DMS153 (cell line): ENCODE measurements around the gene GAST.
A peak's percentile ranks its signal among the peaks of the same experiment; 100 is the strongest.
"Not testable (repeated sequence)": the region's sequence is repeated elsewhere in the genome, so short reads cannot be mapped to it uniquely, and the experiment has no call there.

Experiments
- DNase-seq: peaks from one replicate; lab custom pipeline; 2025; lab: John Stamatoyannopoulos, UW

GAST gene, protein sequence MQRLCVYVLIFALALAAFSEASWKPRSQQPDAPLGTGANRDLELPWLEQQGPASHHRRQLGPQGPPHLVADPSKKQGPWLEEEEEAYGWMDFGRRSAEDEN

GRCh38 chr17:41711669-41712400 is at the start of gene GAST:
Gene GAST, plus strand, starts transcription at chr17:41712331. Its CDS starts 3,106 bp downstream, at chr17:41715437.
- DNase-seq, result no peak

DNA sequence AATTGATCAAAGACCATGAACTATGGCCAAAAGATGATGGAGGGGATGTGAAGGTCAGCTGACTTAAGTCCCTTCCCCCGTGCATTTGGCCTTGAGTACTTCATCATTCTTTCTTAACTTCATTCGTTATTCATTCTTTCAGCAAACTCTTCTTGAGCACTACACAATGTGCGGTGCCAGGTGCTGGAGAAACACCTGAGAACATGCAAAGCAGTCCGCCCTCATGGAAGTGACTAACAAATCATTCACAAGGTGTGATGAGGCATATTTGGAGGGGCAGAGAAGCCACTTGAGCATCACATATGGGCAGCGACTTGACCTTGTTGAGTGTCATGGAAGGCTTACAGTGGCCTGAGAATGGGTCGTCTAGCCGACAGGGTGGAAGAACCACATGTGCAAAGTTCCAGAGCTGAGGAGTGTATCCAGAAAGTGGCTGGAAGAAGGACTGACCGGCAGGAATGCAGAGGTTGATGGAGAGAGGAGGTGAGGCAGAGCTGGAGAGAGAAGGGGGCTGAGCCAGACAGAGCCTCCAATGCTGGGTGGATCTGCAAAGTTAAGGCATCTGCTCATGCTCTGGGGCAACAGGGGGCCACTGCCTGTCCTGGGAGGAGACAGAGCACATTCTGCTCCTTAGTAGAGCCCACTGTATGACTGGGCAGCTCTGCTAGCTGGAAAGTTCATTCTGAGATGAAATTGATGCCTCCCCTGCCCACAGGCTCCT is 48.5 kb upstream of the GAST start:
- DNase-seq, result no peak

- DNase-seq, result no peak
Observed at GRCh38 chr17:41664172-41664457, 48.0 kb upstream of the GAST start.

DNA sequence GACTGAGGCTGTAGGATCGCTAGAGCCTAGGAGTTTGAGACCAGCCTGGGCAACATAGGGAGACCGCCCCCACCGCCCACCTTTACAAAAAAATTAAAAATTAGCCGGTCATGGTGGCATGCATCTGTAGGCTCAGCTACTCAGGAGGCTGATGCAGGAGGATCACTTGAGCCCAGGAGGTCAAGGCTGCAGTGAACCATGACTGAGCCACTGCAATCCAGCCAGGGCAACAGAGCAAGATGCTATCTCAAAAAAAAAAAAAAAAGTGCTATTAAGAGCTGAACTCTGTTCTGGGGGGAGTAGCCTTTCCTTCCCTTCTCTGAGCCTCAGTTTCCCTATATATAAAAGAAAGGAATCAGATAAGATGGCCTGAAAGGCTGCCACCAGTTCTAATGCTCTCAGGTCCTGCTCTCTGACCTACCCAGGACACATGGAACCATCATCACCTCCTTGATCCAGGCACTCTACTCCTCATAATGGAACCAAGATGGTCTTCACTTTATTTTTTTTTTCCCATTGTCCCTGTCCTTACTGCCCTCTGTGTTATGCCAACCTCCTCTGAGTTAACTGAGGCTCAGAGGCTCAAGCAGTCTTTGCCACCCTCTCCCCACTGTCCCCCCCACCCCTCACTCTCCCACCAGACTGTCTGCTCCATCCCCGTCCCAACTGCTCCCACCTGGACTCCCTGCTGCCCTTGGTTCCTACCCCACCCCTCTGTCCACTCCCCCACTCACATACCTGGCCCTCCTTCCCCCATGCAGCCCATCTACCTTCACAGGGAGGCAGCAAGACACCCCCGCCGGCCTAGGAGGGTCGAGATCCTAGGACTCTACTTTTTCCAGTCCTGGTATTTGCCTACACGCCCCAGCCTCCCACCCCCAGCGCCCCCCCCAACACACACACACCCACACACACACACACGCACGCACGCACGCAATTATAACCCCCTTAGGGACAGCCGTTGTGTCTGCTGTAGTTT is 47.3 kb upstream of the GAST start:
- DNase-seq, result no peak

DNA sequence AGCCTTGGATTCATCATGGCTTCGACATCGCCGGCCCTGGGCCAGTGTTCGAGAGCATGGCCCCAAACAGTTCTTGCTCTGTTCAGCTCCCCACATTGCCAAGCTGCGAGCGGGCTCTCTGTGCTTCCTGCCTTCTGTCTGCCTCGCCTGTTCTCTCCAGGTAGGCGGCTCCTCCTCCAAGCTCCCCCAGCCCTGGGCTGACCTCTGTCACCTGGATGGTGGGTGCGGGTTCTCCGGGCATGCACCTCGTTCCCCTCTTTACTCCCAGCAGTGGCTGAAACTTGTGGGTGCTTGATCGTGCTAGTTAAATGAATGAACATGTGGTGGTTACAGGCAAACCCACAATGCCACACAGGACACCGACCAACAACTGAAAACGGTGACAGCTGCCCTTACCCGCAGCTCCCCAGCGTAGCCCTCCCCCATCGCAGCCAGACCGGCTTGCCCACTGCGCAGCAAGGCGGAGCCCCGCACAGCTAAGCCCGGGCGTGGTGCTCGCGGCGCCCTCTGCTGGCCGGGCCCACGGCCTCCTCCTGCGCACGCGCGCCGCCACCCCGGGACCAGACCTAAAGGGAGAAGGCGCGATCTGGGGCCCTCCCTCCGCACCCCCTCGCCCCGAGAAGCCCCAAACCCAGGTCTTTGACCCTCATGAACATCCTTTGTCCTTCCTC is 46.4 kb upstream of the GAST start:
- peak; percentile 72 for DNase-seq

DNA sequence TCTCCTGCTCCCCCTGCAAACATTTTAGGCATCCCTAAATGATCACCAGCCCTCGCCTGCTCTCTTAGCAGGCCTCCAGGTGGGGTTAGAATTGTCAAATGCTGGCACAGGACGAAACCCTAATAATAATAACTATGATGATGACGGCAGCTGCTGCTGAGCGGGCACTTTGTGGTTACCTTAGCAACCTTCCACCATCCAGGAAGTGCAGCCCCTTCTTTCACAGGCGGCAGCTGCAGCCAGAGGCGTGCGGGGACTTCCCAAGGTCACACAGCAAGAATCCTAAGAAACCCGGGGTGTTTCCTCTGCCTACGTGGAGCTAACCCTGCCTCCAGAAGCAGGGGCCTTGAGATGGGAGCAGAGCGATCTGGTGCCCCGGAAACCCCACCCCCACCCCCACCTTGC is 45.9 kb upstream of the GAST start:
- DNase-seq, result peak; percentile 70

- DNase-seq, result peak; percentile 59
Observed at GRCh38 chr17:41666708-41667279, 45.3 kb upstream of the GAST start.

DNA sequence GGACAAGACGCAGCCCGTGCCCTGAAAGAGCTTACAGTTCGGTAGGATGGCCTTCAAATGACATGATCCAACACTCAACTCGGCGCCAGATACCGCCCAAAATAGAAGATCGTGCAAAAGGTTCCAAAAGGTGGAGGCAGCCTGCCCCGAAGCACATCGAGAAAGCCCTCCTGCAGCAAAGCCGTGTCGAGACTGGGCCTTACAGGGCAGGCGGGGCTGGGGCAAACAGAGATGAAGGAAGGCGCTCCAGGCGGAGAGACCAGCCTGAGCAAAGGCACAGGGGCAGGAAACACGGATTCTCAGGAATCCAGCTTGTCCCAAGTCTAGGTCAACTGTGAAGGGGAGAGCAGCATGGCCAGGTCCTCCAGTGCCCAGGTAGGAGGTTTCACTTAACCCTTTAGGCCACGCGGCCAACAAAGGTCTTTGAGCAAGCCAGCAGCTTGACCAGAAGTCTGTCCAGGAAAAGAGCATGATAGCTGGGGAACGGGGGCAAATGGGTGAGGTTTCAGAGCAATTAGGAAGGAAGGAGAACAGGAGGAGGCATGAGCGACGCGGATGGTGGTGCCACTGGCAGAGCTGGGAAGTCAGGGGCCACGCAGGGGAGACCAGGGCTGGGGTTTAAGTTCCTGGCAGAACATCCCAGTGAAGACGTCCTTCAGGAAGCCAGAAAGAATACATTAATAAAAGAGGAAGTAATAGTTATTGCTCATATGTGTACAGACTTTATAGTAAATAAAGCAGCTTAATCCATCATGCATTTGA is 44.7 kb upstream of the GAST start:
- no peak for DNase-seq

- DNase-seq, result no peak
Observed at GRCh38 chr17:41672153-41672552, 40.0 kb upstream of the GAST start.

DNA sequence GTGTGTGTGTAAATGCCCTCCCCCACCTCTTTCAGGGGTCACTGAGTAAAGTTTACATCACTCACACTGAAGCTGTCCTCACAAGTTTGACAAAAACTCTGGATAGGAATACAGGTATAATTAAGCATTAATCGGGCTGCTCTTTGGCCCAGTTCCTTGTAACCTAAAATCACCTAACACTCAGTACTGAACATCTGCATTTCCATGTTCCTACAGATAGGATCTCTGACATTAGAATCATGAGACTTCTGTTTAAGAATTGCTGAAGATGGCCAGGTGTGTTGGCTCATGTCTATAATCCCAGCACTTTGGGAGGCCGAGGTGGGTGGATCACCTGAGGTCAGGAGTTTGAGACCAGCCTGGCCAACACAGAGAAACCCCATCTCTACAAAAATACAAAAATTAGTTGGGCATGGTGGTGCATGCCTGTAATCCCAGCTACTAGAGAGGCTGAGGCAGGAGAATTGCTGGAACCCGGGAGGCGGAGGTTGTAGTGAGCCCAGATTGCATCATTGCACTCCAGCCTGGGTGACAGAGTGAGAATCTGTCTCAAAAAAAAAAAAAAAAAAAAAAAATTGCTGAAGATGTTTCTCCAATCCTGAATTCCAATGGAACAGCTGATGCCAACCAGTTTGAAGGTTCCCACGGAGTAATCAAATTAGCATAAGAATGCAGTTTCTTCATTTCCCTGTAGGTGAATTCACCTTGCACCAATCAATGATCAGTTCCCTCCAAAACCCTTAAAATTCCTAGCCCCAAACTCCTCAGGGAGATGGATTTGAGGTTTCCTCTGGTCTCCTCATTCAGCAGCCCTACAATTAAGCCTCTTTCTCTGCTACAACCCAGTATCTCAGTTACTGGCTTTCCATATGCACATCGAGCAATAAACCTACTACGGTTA is 36.7 kb upstream of the GAST start:
- DNase-seq, result not testable (repeated sequence)

GRCh38 chr17:41676058-41676419 is 36.1 kb upstream of the GAST start:
- DNase-seq, result no peak

DNA sequence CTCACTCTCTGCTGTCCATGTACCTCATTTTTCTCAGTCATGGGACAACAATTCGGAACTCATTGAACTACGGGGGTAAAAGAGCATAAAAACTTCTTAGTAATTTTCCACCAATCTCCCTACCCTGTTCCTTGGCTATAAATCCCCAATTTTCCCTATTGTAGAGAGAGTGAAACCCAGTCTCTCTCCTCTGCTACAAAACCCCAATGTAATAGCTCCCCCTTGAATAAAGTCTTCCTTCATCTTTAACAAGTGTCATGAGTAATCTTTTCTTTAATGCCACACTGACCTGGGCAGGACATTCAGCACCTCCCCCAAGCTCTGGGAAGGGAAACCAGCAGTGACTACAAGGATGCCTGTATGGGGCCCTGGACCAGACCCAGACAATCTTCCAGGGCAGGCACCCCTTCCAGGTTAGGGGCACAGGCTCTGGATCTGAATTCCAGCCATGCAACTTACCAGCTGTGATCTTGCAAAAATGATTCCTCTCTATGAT is 33.7 kb upstream of the GAST start:
- DNase-seq, result peak; percentile 33

GRCh38 chr17:41678907-41679739 is 33.0 kb upstream of the GAST start:
- DNase-seq, result peak; percentile 56

GRCh38 chr17:41679740-41680425 is 32.2 kb upstream of the GAST start:
- DNase-seq, result no peak

GRCh38 chr17:41680426-41681040 is 31.6 kb upstream of the GAST start:
- DNase-seq, result peak; percentile 10

DNA sequence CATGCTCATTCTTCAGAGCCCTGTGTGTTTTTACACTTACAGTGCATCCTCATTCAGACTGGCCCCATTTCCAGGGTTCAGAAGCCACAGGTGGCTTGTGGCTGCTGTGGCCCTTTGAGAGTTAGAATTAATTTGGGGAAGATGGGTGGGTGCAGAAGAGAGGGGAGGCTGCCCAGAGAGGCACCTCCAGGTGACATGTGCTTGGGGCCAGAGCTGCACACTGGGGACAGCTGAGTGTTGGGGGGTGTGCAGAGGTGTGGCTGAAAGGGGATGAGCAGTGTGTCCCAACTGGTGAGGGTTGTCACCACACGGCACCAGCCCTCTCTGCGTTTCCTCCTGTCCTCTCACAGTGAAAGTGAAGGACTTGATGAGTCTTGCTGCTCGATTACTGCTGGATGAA is 30.4 kb upstream of the GAST start:
- DNase-seq, result no peak

DNA sequence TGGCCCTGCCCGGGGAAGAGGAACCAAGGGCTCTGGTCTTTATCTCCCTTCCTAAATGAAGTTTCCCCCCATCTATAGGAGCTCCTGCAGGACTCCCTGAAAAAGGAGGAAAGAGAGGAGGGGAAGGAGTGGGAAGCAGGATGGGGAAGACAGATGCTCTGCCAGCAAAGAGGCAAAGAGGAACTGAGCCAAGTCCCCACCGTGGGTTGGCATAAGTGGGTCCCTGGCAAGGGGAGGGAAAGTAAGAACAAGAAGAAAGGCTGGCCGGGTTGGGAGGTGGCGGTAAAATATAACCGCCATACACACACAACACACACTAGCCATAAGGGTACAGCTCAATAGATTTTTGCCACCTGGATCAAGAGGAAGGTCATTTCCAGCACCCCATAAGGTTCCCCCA is 29.5 kb upstream of the GAST start:
- DNase-seq, result no peak
